GM19452 (cell line): ENCODE data around the gene ZNF385A.
"Not testable (repeated sequence)": the region's sequence is repeated elsewhere in the genome, so short reads cannot be mapped to it uniquely, and the experiment has no call there.

Experiments
- ATAC-seq: cut with Tn5 transposase; IDR thresholded peaks from one replicate; pipeline ENCODE4 v1.9.1; 2021; ENCODE audit not compliant: unreplicated experiment

ZNF385A gene

GRCh38 chr12:54330442-54330841 lies 54.1 kb downstream of the ZNF385A start:
- ATAC-seq, result no peak

GRCh38 chr12:54329759-54330158 lies 54.8 kb downstream of the ZNF385A start:
- ATAC-seq, result no peak

- no peak for ATAC-seq
Observed at GRCh38 chr12:54328595-54329337, 55.8 kb downstream of the ZNF385A start.

- ATAC-seq, result not testable (repeated sequence)
Observed at GRCh38 chr12:54325442-54326109, 59.0 kb downstream of the ZNF385A start.

- peak; percentile 99 for ATAC-seq
Observed at GRCh38 chr12:54324617-54325441, 59.7 kb downstream of the ZNF385A start, which contains the start of gene COPZ1. Gene COPZ1, plus strand, starts transcription at chr12:54325131. Its CDS starts 33 bp downstream, at chr12:54325164.

GRCh38 chr12:54321363-54321762 lies 63.2 kb downstream of the ZNF385A start:
- ATAC-seq, result no peak
